GM23248 (cell line): ENCODE measurements around the gene SLC6A12.

ENCODE experiments used
- EZH2 ChIP-seq: fragments of 200-600 bp; sonication (generic); IDR thresholded peaks from 2 replicates; pipeline ENCODE4 v1.6.1; 2018; ENCODE audit warnings: antibody characterized with exemption, mild to moderate bottlenecking; ENCODE audit not compliant: insufficient read depth, poor library complexity, severe bottlenecking
- EZH2phosphoT487 ChIP-seq: fragments of 200-600 bp; sonication (generic); IDR thresholded peaks from 2 replicates; pipeline ENCODE4 v1.6.1; 2018; ENCODE audit warnings: antibody characterized with exemption, moderate library complexity, mild to moderate bottlenecking, low read depth; ENCODE audit not compliant: insufficient read depth

- TF ChIP-seq EZH2 = no peak
- no peak for TF ChIP-seq EZH2phosphoT487
Observed at GRCh38 chr12:238736-239398, 24.9 kb upstream of the SLC6A12 start.
